GM12878 (cell line): ENCODE measurements around the gene UNC13A. TPM values are rescaled to one million over a fixed set of nuclear protein-coding genes. Genes with fewer than 3 reads are reported as not detected.

Source experiments
- ATAC-seq: fragments of 200-7000 bp; cut with Tn5 transposase; 3 replicates; pipeline ENCODE4 v1.9.1; 2020; ENCODE audit warnings: mild to moderate bottlenecking, moderate library complexity
- BruUV-seq: library from RNA; stranded (reverse); fragments of 400-500 nt; replicated peaks from 2 replicates; lab custom pipeline; 2021; lab: Mats Ljungman, UMichigan
- CTCF ChIA-PET: fragments of 300-600 bp; sonication (Branson Sonifier 250); formaldehyde crosslinking; extraction: SDS; loops from one replicate; lab custom pipeline; 2021; ENCODE audit warnings: inconsistent platforms; lab: Yijun Ruan, JAX
- POLR2A ChIA-PET: fragments of 350-600 bp; formaldehyde crosslinking; extraction: SDS; loops from one replicate; lab custom pipeline; 2021; ENCODE audit warnings: inconsistent platforms; lab: Charles Lee
- RAD21 ChIA-PET: fragments of 300-600 bp; sonication (Branson Sonifier 250); formaldehyde crosslinking; loops from one replicate; lab custom pipeline; 2023; ENCODE audit warnings: antibody characterized with exemption; ENCODE audit not compliant: unreplicated experiment; lab: Charles Lee
- SMC1A ChIA-PET: fragments of 300-600 bp; sonication (Branson Sonifier 250); formaldehyde crosslinking; loops from one replicate; lab custom pipeline; 2023; ENCODE audit not compliant: unreplicated experiment, uncharacterized antibody; lab: Charles Lee
- DNase-seq: peaks from one replicate; pipeline ENCODE4 v3.0.0-alpha.2; 2011; ENCODE audit warnings: low read depth, low spot score
- FAIRE-seq: peaks from 3 replicates; lab custom pipeline; 2011; peaks lifted over from hg19 to GRCh38; lab: Jason Lieb, UNC
- H2AFZ ChIP-seq: 2 replicates; pipeline ENCODE4 v1.6.0; 2011; ENCODE audit warnings: low read depth, low read length, control low read depth; ENCODE audit not compliant: control insufficient read depth
- H3K27ac ChIP-seq: 2 replicates; pipeline ENCODE4 v1.5.1; 2011; ENCODE audit warnings: control low read depth; ENCODE audit not compliant: control insufficient read depth, insufficient read depth
- H3K27me3 ChIP-seq, 2 experiments: replicated peaks in 1 of 2; 2 replicates each; pipeline versions ENCODE4 v1.6.0 to v1.6.1; 2011; ENCODE audit warnings: low read length in 1 of 2; ENCODE audit not compliant: control insufficient read depth in 2 of 2, insufficient read depth in 2 of 2
- H3K36me3 ChIP-seq, 2 experiments: 2 replicates each; pipeline ENCODE4 v1.5.1; 2011; ENCODE audit warnings: low read length in 1 of 2; ENCODE audit not compliant: control insufficient read depth in 2 of 2, insufficient read depth in 2 of 2
- H3K4me1 ChIP-seq: 2 replicates; pipeline ENCODE4 v1.6.1; 2011; ENCODE audit warnings: mild to moderate bottlenecking, low read length, moderate library complexity, mixed read lengths; ENCODE audit not compliant: control insufficient read depth, insufficient read depth
- H3K4me2 ChIP-seq: 2 replicates; pipeline ENCODE4 v1.6.0; 2011; ENCODE audit warnings: control low read depth; ENCODE audit not compliant: control insufficient read depth, insufficient read depth
- H3K4me3 ChIP-seq: fragments of 200-600 bp; sonication (generic); 2 replicates; pipeline ENCODE4 v1.5.1; 2016
- H3K79me2 ChIP-seq: 2 replicates; pipeline ENCODE4 v1.6.0; 2011; ENCODE audit warnings: low read length; ENCODE audit not compliant: control insufficient read depth, insufficient read depth
- H3K9ac ChIP-seq: 2 replicates; pipeline ENCODE4 v1.8.0; 2011; ENCODE audit warnings: low read length, control low read depth, mixed read lengths; ENCODE audit not compliant: control insufficient read depth, insufficient read depth
- H3K9me3 ChIP-seq: replicated peaks from 3 replicates; pipeline ENCODE4 v1.5.1; 2011; ENCODE audit warnings: mild to moderate bottlenecking, low read length; ENCODE audit not compliant: control insufficient read depth, insufficient read depth
- H4K20me1 ChIP-seq: 2 replicates; pipeline ENCODE4 v1.6.0; 2011; ENCODE audit not compliant: control insufficient read depth, insufficient read depth
- BACH1 ChIP-seq: fragments of 450-650 bp; IDR thresholded peaks from 2 replicates; pipeline ENCODE4 v1.6.1; 2017; ENCODE audit warnings: mild to moderate bottlenecking, borderline replicate concordance
- BHLHE40 ChIP-seq, 2 experiments: fragments of 450-650 bp in 1 of 2; IDR thresholded peaks; 2 replicates each; pipeline ENCODE4 v1.6.1; 2011 to 2017; ENCODE audit warnings: low read depth in 2 of 2, borderline replicate concordance in 1 of 2, improper control_type of control experiment in 1 of 2, low read length in 1 of 2, mild to moderate bottlenecking in 1 of 2
- CHD1 ChIP-seq: IDR thresholded peaks from 2 replicates; pipeline ENCODE4 v1.6.1; 2012; ENCODE audit warnings: low read depth, low read length, improper control_type of control experiment
- EED ChIP-seq: sonication (generic); IDR thresholded peaks from 2 replicates; pipeline ENCODE4 v1.6.1; 2016; ENCODE audit warnings: antibody characterized with exemption, low read depth
- IKZF1 ChIP-seq: fragments of 450-650 bp; conservative IDR thresholded peaks from 2 replicates; pipeline ENCODE4 v1.6.1; 2017; ENCODE audit warnings: antibody characterized with exemption, mild to moderate bottlenecking
- SMC3 ChIP-seq: IDR thresholded peaks from 2 replicates; pipeline ENCODE4 v1.6.1; 2011; ENCODE audit warnings: low read length, improper control_type of control experiment, borderline replicate concordance
- SRF ChIP-seq, 2 experiments: IDR thresholded peaks; 2 replicates each; pipeline ENCODE4 v1.6.1; 2011; ENCODE audit warnings: low read depth in 2 of 2, low read length in 2 of 2, mild to moderate bottlenecking in 1 of 2, moderate library complexity in 1 of 2
- ZNF622 ChIP-seq: fragments of 450-650 bp; IDR thresholded peaks from 2 replicates; pipeline ENCODE4 v1.6.1; 2017; ENCODE audit warnings: mild to moderate bottlenecking, inconsistent platforms
- WGBS: methylation state at CpG from one replicate; pipeline ENCODE4 v1.1.6; 2016; ENCODE audit warnings: low lambda C conversion rate; ENCODE audit not compliant: insufficient replicate concordance, insufficient coverage; ENCODE audit errors: missing lambda C conversion rate; 5-methylcytosine and 5-hydroxymethylcytosine counted together
- in situ Hi-C: fragments of 300-500 bp; cut with MboI; formaldehyde crosslinking; loops from 9 replicates; pipeline ENCODE4 v1.14.3; 2018; ENCODE audit warnings: mixed read lengths
- intact Hi-C: fragments of 100-400 bp; cut with micrococcal nuclease; formaldehyde crosslinking; loops from one replicate; pipeline ENCODE4 v1.14.2; 2022; ENCODE audit not compliant: unreplicated experiment
- polyA plus RNA-seq, 11 experiments: library from polyadenylated mRNA; depleted of rRNA in 4 of 11; unstranded in 6 of 11; stranded (reverse) in 5 of 11; fragments of >200 nt; fragmentation: Nextera tagmentation in 4 of 11; fragmentation: Illumina TruSeq in 1 of 11; extraction: Ambion mirVana in 4 of 11; extraction: Trizol in 1 of 11; gene quantifications; 1 replicate in 1 of 11; 2 replicates in 10 of 11; pipeline versions ENCODE4 v1.2.1 to v1.2.3, GENCODE V29; 2011 to 2016; ENCODE audit warnings: inconsistent platforms in 2 of 11, missing spikeins in 2 of 11, low read depth in 1 of 11
- total RNA-seq, 4 experiments: library from RNA; depleted of rRNA in 3 of 4; stranded (reverse); fragments of >200 nt in 3 of 4; fragmentation: Illumina TruSeq in 1 of 4; extraction: Trizol in 1 of 4; gene quantifications; 2 replicates each; pipeline versions ENCODE4 v1.2.1 to v1.2.3, GENCODE V29; 2013 to 2021
- TF ChIP-seq, protein P1 (sequence below): IDR thresholded peaks from 2 replicates; pipeline ENCODE4 v1.6.1; 2012; ENCODE audit warnings: low read length, inconsistent platforms
- TF ChIP-seq, protein P2 (sequence below): fragments of 450-650 bp; formaldehyde crosslinking; IDR thresholded peaks from 2 replicates; pipeline ENCODE4 v1.4.0; 2022; ENCODE audit warnings: mild to moderate bottlenecking, moderate library complexity
- TF ChIP-seq, protein P3 (sequence below): IDR thresholded peaks from 2 replicates; pipeline ENCODE4 v1.6.1; 2011; ENCODE audit warnings: borderline replicate concordance, low read depth, mild to moderate bottlenecking, moderate library complexity, mixed read lengths, low read length; ENCODE audit not compliant: insufficient read depth; ENCODE audit errors: extremely low read length
- TF ChIP-seq, protein P4 (sequence below): fragments of 450-650 bp; IDR thresholded peaks from 2 replicates; pipeline ENCODE4 v1.6.1; 2017; ENCODE audit warnings: mild to moderate bottlenecking, moderate library complexity

The UNC13A gene
- total and polyA plus RNA-seq, 10 of the 15 experiments (the other 5 are each of a cell fraction or from before 2014, with no cell fraction given), result under 0.01 to 0.23 (median 0.13) TPM; not detected in 1

DNA sequence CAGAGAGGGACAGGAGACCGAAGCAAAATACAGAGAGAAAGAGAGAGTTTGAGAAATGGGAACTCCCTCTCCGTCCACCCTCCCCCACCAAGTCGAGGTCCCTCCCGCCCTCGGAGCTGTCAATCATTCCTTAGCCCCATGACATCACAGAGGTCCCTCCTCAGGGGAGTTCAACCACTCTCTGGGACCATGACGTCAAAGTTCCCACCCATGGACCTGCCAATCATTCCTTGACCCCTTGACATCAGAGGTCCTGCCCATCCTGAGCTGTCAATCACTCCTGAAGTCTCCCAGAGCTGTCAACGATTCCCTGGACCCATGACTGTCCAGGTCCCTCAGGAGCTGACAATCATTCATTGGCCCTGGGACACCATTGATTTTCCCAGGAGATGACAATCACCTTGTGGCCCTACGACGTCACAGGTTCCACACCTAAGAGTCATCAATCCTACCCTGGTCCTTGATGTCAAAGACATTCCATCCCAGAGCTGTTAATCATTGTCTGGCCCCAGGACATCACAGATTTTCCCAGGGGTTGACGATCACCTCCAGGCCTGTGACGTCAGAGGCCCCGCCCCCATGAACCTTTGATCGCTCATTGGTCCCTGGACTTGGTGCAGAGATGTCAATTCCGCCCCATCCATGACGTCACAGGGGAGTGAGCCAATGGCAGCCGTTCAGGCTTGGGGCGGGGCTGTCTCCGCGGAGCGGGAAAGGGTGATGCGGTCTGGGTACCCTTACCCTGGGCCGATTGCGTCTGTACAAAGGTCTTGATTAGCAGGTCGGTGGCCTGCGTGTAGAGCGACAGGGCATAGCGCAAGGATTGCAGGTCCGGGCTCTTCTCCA lies 71.0 kb downstream of the UNC13A start:
- H3K4me1 ChIP-seq, result no peaks in the 10 kb centered on the region
- SMC1A ChIA-PET, result no interaction called here
- WGBS, result 51% methylated on average over 28 of the region's 28 CpGs
- no peak overlapping the region for H3K9ac ChIP-seq
- CTCF ChIA-PET, result interaction anchor here (0.6 to 1.4 kb wide), 3 partner anchors 11 to 310 kb away, joined by 3 to 4 read pairs (median 3); no protein-coding TSS in a partner anchor
- H3K9me3 ChIP-seq, result no peaks in the 10 kb centered on the region; the same call in 2 of the 3 replicates
- no peak overlapping the region for H3K27ac ChIP-seq
- POLR2A ChIA-PET, result interaction anchor here (0.5 kb wide), 1 partner anchor 118 kb away, joined by 6 read pairs; no protein-coding TSS in a partner anchor
- peak overlapping the region; percentile 48; the same call in 1 of the 2 replicates for H2AFZ ChIP-seq
- H3K79me2 ChIP-seq, result no peaks in the 10 kb centered on the region
- DNase-seq (no peak), FAIRE-seq (no peak), ATAC-seq (peak; percentile 32; the same call in 2 of the 3 replicates)
- H4K20me1 ChIP-seq, result no peaks in the 10 kb centered on the region
- BruUV-seq, result no TSS peak
- H3K4me3 ChIP-seq, result peak overlapping the region; percentile 13; the same call in 1 of the 2 replicates
- H3K4me2 ChIP-seq, result peak overlapping the region; percentile 55; the same call in 1 of the 2 replicates
- intact Hi-C loops, result no loop called here
- RAD21 ChIA-PET, result no interaction called here
- in situ Hi-C loops, result no loop called here
- H3K27me3 ChIP-seq, result no peaks in the 10 kb centered on the region
- H3K36me3 ChIP-seq, result no peaks in the 10 kb centered on the region
- no peak for TF ChIP-seq ZNF622
- TF ChIP-seq, protein P1, sequence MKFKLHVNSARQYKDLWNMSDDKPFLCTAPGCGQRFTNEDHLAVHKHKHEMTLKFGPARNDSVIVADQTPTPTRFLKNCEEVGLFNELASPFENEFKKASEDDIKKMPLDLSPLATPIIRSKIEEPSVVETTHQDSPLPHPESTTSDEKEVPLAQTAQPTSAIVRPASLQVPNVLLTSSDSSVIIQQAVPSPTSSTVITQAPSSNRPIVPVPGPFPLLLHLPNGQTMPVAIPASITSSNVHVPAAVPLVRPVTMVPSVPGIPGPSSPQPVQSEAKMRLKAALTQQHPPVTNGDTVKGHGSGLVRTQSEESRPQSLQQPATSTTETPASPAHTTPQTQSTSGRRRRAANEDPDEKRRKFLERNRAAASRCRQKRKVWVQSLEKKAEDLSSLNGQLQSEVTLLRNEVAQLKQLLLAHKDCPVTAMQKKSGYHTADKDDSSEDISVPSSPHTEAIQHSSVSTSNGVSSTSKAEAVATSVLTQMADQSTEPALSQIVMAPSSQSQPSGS, result no peak
- no peak for TF ChIP-seq SMC3
- TF ChIP-seq, protein P2, sequence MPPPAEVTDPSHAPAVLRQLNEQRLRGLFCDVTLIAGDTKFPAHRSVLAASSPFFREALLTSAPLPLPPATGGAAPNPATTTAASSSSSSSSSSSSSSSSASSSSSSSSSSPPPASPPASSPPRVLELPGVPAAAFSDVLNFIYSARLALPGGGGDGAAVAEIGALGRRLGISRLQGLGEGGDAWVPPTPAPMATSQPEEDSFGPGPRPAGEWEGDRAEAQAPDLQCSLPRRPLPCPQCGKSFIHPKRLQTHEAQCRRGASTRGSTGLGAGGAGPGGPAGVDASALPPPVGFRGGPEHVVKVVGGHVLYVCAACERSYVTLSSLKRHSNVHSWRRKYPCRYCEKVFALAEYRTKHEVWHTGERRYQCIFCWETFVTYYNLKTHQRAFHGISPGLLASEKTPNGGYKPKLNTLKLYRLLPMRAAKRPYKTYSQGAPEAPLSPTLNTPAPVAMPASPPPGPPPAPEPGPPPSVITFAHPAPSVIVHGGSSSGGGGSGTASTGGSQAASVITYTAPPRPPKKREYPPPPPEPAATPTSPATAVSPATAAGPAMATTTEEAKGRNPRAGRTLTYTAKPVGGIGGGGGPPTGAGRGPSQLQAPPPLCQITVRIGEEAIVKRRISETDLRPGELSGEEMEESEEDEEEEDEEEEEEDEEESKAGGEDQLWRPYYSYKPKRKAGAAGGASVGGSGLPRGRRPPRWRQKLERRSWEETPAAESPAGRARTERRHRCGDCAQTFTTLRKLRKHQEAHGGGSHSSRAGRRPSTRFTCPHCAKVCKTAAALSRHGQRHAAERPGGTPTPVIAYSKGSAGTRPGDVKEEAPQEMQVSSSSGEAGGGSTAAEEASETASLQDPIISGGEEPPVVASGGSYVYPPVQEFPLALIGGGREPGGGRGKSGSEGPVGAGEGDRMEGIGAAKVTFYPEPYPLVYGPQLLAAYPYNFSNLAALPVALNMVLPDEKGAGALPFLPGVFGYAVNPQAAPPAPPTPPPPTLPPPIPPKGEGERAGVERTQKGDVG, result no peak
- TF ChIP-seq BHLHE40 (IDR thresholded peaks at IDR 0.05; ENCODE audit: borderline replicate concordance in 1 of 2, low read depth in 2 of 2, low read length in 1 of 2), result no peak
- no peak for TF ChIP-seq EED
- no peak for TF ChIP-seq SRF (IDR thresholded peaks at IDR 0.05; ENCODE audit: low read depth in 2 of 2, low read length in 2 of 2)
- no peak for TF ChIP-seq BACH1
- TF ChIP-seq, protein P3, sequence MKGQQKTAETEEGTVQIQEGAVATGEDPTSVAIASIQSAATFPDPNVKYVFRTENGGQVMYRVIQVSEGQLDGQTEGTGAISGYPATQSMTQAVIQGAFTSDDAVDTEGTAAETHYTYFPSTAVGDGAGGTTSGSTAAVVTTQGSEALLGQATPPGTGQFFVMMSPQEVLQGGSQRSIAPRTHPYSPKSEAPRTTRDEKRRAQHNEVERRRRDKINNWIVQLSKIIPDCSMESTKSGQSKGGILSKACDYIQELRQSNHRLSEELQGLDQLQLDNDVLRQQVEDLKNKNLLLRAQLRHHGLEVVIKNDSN, result no peak
- TF ChIP-seq CHD1, result no peak
- no peak for TF ChIP-seq IKZF1
- TF ChIP-seq, protein P4, sequence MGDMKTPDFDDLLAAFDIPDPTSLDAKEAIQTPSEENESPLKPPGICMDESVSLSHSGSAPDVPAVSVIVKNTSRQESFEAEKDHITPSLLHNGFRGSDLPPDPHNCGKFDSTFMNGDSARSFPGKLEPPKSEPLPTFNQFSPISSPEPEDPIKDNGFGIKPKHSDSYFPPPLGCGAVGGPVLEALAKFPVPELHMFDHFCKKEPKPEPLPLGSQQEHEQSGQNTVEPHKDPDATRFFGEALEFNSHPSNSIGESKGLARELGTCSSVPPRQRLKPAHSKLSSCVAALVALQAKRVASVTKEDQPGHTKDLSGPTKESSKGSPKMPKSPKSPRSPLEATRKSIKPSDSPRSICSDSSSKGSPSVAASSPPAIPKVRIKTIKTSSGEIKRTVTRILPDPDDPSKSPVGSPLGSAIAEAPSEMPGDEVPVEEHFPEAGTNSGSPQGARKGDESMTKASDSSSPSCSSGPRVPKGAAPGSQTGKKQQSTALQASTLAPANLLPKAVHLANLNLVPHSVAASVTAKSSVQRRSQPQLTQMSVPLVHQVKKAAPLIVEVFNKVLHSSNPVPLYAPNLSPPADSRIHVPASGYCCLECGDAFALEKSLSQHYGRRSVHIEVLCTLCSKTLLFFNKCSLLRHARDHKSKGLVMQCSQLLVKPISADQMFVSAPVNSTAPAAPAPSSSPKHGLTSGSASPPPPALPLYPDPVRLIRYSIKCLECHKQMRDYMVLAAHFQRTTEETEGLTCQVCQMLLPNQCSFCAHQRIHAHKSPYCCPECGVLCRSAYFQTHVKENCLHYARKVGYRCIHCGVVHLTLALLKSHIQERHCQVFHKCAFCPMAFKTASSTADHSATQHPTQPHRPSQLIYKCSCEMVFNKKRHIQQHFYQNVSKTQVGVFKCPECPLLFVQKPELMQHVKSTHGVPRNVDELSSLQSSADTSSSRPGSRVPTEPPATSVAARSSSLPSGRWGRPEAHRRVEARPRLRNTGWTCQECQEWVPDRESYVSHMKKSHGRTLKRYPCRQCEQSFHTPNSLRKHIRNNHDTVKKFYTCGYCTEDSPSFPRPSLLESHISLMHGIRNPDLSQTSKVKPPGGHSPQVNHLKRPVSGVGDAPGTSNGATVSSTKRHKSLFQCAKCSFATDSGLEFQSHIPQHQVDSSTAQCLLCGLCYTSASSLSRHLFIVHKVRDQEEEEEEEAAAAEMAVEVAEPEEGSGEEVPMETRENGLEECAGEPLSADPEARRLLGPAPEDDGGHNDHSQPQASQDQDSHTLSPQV, result no peak
